Stimulated activated CD4-positive, alpha-beta T cell treated with anti-CD3 and anti-CD28 coated beads, Interleukin-12 subunit alpha, Interleukin-12 subunit beta, amount 100 ng/mL, for 24 hours (primary cell): Measurements from ENCODE around the gene SCYGR4.

Experiments used
- DNase-seq, 2 experiments: peaks; one replicate each; pipeline ENCODE4 v3.0.0-alpha.2; 2020; ENCODE audit warnings: low read depth in 2 of 2

The SCYGR4 gene

GRCh38 chr2:227614246-227614645 is 3.1 kb upstream of the SCYGR4 start:
- no peak for DNase-seq

- DNase-seq: no peak
Observed at GRCh38 chr2:227614740-227615139, 2.6 kb upstream of the SCYGR4 start, which contains the start of gene SCYGR3. TSS of gene SCYGR3 (minus strand) at chr2:227614840. CDS start at chr2:227614840, 0 bp downstream.

- no peak for DNase-seq
Observed at GRCh38 chr2:227615181-227615580, 2.1 kb upstream of the SCYGR4 start.

GRCh38 chr2:227615906-227616305 is 1.4 kb upstream of the SCYGR4 start:
- no peak for DNase-seq

- DNase-seq: no peak
Observed at GRCh38 chr2:227616631-227617030, 667 bp upstream of the SCYGR4 start.

GRCh38 chr2:227623226-227623625 is 5.9 kb downstream of the SCYGR4 start:
- DNase-seq: no peak

GRCh38 chr2:227625420-227625819 is 8.1 kb downstream of the SCYGR4 start:
- DNase-seq: no peak

GRCh38 chr2:227626580-227627151 is 9.4 kb downstream of the SCYGR4 start:
- DNase-seq: no peak

GRCh38 chr2:227627769-227628168 is 10.5 kb downstream of the SCYGR4 start:
- no peak for DNase-seq

- no peak for DNase-seq
Observed at GRCh38 chr2:227629435-227629834, 12.1 kb downstream of the SCYGR4 start.

- DNase-seq: no peak
Observed at GRCh38 chr2:227630322-227630721, 13.0 kb downstream of the SCYGR4 start.

GRCh38 chr2:227632827-227633226 is 15.5 kb downstream of the SCYGR4 start:
- DNase-seq: no peak

- DNase-seq: no peak
Observed at GRCh38 chr2:227634201-227634600, 16.9 kb downstream of the SCYGR4 start.

GRCh38 chr2:227642656-227643055 is 25.4 kb downstream of the SCYGR4 start:
- no peak for DNase-seq

- DNase-seq: no peak
Observed at GRCh38 chr2:227643990-227644551, 26.8 kb downstream of the SCYGR4 start.

GRCh38 chr2:227653419-227653818 is 36.1 kb downstream of the SCYGR4 start:
- no peak for DNase-seq

GRCh38 chr2:227654426-227654825 is 37.1 kb downstream of the SCYGR4 start:
- no peak for DNase-seq

GRCh38 chr2:227655454-227655853 is 38.2 kb downstream of the SCYGR4 start:
- DNase-seq: no peak

GRCh38 chr2:227657199-227657845 is 40.0 kb downstream of the SCYGR4 start:
- DNase-seq: no peak

GRCh38 chr2:227661025-227661649 is 43.8 kb downstream of the SCYGR4 start:
- DNase-seq: no peak

- no peak for DNase-seq
Observed at GRCh38 chr2:227661827-227662226, 44.5 kb downstream of the SCYGR4 start.

GRCh38 chr2:227665189-227665940 is 48.1 kb downstream of the SCYGR4 start:
- DNase-seq: no peak
